Upper lobe of right lung (tissue), 1 donor: Measurements from ENCODE around the gene ARHGAP45. TPM values are rescaled to one million over a fixed set of nuclear protein-coding genes. Genes with fewer than 3 reads are reported as not detected.

Experiments used
- ATAC-seq: fragments of 200-7000 bp; cut with Tn5 transposase; one replicate; pipeline ENCODE4 v1.9.1; 2020; ENCODE audit warnings: mild to moderate bottlenecking, moderate library complexity
- DNase-seq: peaks from one replicate; pipeline ENCODE4 v3.0.0-alpha.2; 2020
- H3K27ac ChIP-seq: fragments of 200-600 bp; one replicate; pipeline ENCODE4 v1.8.0; 2022
- H3K27me3 ChIP-seq: fragments of 200-600 bp; one replicate; pipeline ENCODE4 v1.8.0; 2022; ENCODE audit warnings: mild to moderate bottlenecking
- H3K36me3 ChIP-seq: fragments of 200-600 bp; one replicate; pipeline ENCODE4 v1.8.0; 2022
- H3K4me1 ChIP-seq: fragments of 200-600 bp; one replicate; pipeline ENCODE4 v1.8.0; 2022
- H3K4me3 ChIP-seq: fragments of 200-600 bp; one replicate; pipeline ENCODE4 v1.8.0; 2022; ENCODE audit warnings: mild to moderate bottlenecking
- H3K9me3 ChIP-seq: fragments of 200-600 bp; one replicate; pipeline ENCODE4 v1.8.0; 2022
- intact Hi-C: fragments of 100-400 bp; cut with DNase I; formaldehyde crosslinking; loops from one replicate; pipeline ENCODE4 v1.11.0; 2022
- total RNA-seq: library from RNA; stranded (reverse); fragmentation: NEBNext Ultra II Directional; extraction: Animal tissue kit (Norgen Biotek cat#: 25700); gene quantifications from one replicate; pipeline ENCODE4 v1.2.1, GENCODE V29; 2021
- TF ChIP-seq, protein P1 (sequence below): fragments of 200-600 bp; IDR thresholded peaks from one replicate; pipeline ENCODE4 v1.8.0; 2022; ENCODE audit warnings: antibody characterized with exemption
- donor health status: DM: no; HTN: yes; CAD: no; lungs with severe emphysema.

The ARHGAP45 gene
- total RNA-seq, 1 donor from 2014 or later: 98.2 TPM

GRCh38 chr19:1110809-1111640, 44.1 kb downstream of the ARHGAP45 start:
- DNase-seq: no peak
- Histone ChIP-seq H3K9me3 (no peaks in the 10 kb centered on the region), H3K4me1 (peaks cover 14% of the 10 kb centered on the region), H3K27me3 (no peaks in the 10 kb centered on the region), H3K27ac (no peak overlapping the region), H3K36me3 (peaks cover 92% of the 10 kb centered on the region), H3K4me3 (no peak overlapping the region)
- intact Hi-C loops: loop anchor here (5.0 kb wide), 1 partner anchor 81 kb away; no protein-coding TSS in a partner anchor
- no peak for ATAC-seq
- TF ChIP-seq, protein P1, sequence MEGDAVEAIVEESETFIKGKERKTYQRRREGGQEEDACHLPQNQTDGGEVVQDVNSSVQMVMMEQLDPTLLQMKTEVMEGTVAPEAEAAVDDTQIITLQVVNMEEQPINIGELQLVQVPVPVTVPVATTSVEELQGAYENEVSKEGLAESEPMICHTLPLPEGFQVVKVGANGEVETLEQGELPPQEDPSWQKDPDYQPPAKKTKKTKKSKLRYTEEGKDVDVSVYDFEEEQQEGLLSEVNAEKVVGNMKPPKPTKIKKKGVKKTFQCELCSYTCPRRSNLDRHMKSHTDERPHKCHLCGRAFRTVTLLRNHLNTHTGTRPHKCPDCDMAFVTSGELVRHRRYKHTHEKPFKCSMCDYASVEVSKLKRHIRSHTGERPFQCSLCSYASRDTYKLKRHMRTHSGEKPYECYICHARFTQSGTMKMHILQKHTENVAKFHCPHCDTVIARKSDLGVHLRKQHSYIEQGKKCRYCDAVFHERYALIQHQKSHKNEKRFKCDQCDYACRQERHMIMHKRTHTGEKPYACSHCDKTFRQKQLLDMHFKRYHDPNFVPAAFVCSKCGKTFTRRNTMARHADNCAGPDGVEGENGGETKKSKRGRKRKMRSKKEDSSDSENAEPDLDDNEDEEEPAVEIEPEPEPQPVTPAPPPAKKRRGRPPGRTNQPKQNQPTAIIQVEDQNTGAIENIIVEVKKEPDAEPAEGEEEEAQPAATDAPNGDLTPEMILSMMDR: no peak

DNA sequence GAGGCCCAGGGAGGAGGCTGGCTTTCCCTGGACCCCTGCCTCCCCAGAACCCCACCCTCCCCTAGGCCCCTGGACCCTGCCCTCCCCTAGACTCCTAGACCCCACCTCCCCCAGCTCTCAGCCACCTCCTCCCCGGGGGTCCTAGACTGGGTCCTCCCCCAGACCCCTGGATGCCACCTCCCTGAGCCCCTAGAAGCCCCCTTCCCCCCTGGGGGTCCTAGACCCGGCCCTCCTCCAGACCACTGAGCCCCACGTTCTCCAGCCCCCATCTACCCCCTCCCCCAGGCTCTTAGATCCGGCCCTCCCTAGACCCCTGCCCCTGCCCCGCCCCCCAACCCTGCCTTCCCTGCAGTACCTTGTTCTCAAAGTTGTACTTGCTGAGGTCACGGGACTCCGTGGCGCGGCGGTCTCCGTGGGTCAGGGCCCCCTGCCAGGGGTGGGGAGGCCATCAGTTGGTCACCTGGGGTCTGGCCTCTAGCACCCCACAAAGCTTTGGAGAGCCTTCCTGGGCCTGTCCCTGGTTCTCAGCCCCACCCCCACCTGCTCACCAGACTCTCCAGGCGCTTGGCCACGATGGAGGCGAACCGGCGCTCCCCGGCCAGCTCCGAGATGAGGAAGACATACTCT, 44.8 kb downstream of the ARHGAP45 start:
- no peaks in the 10 kb centered on the region for H3K9me3 ChIP-seq
- no peak overlapping the region for H3K27ac ChIP-seq
- H3K27me3 ChIP-seq: no peaks in the 10 kb centered on the region
- peaks cover 92% of the 10 kb centered on the region for H3K36me3 ChIP-seq
- no peak overlapping the region for H3K4me3 ChIP-seq
- peaks cover 11% of the 10 kb centered on the region for H3K4me1 ChIP-seq
- ATAC-seq (no peak), DNase-seq (no peak)
- TF ChIP-seq, protein P1: no peak
- intact Hi-C loops: loop anchor here (5.0 kb wide), 1 partner anchor 81 kb away; no protein-coding TSS in a partner anchor

GRCh38 chr19:1112268-1113029, 45.5 kb downstream of the ARHGAP45 start:
- peak overlapping the region; percentile 74 for H3K27ac ChIP-seq
- ATAC-seq: peak; percentile 60
- DNase-seq: peak; percentile 85
- H3K36me3 ChIP-seq: peaks cover 92% of the 10 kb centered on the region
- H3K4me3 ChIP-seq: no peak overlapping the region
- TF ChIP-seq, protein P1: no peak
- peaks cover 11% of the 10 kb centered on the region for H3K4me1 ChIP-seq
- intact Hi-C loops: loop anchor here (5.0 kb wide), 1 partner anchor 80 kb away; no protein-coding TSS in a partner anchor
- no peaks in the 10 kb centered on the region for H3K27me3 ChIP-seq
- no peaks in the 10 kb centered on the region for H3K9me3 ChIP-seq

GRCh38 chr19:1113030-1113985, 46.3 kb downstream of the ARHGAP45 start:
- Histone ChIP-seq H3K27ac (peak overlapping the region; percentile 74), H3K27me3 (no peaks in the 10 kb centered on the region), H3K4me1 (peaks cover 11% of the 10 kb centered on the region), H3K4me3 (peak overlapping the region; percentile 14), H3K36me3 (peaks cover 94% of the 10 kb centered on the region), H3K9me3 (no peaks in the 10 kb centered on the region)
- ATAC-seq (peak; percentile 91), DNase-seq (peak; percentile 97)
- TF ChIP-seq, protein P1: peak; percentile 89
- intact Hi-C loops: loop anchor here (5.0 kb wide), 1 partner anchor 79 kb away; no protein-coding TSS in a partner anchor
